Measurements from ENCODE around the gene SLC49A4.
A peak's percentile ranks its signal among the peaks of the same experiment; 100 is the strongest.

SLC49A4 gene

GRCh38 chr3:122859021-122859805, 64.3 kb downstream of the SLC49A4 start:
- DNase-seq (ENCODE audit: low spot score): no peak

GRCh38 chr3:122862381-122862780, 67.5 kb downstream of the SLC49A4 start:
- DNase-seq (ENCODE audit: low spot score): no peak

- DNase-seq (ENCODE audit: low spot score): no peak
Measured at GRCh38 chr3:122864498-122864897, 69.6 kb downstream of the SLC49A4 start.

- no peak for DNase-seq (ENCODE audit: low spot score)
Measured at GRCh38 chr3:122868322-122868721, 73.5 kb downstream of the SLC49A4 start.

GRCh38 chr3:122873741-122874515, 79.1 kb downstream of the SLC49A4 start:
- DNase-seq (ENCODE audit: low spot score): peak; percentile 79

- no peak for DNase-seq (ENCODE audit: low spot score)
Measured at GRCh38 chr3:122875547-122876127, 80.8 kb downstream of the SLC49A4 start.

- no peak for DNase-seq (ENCODE audit: low spot score)
Measured at GRCh38 chr3:122880173-122880572, 85.3 kb downstream of the SLC49A4 start.

- DNase-seq (ENCODE audit: low spot score): no peak
Measured at GRCh38 chr3:122880624-122881023, 85.8 kb downstream of the SLC49A4 start.

GRCh38 chr3:122882361-122882947, 87.6 kb downstream of the SLC49A4 start:
- DNase-seq (ENCODE audit: low spot score): no peak

- DNase-seq (ENCODE audit: low spot score): no peak
Measured at GRCh38 chr3:122886251-122886650, 91.4 kb downstream of the SLC49A4 start.

- no peak for DNase-seq (ENCODE audit: low spot score)
Measured at GRCh38 chr3:122886946-122887345, 92.1 kb downstream of the SLC49A4 start.

- DNase-seq (ENCODE audit: low spot score): no peak
Measured at GRCh38 chr3:122890077-122890719, 95.3 kb downstream of the SLC49A4 start.

GRCh38 chr3:122890720-122891220, 95.9 kb downstream of the SLC49A4 start:
- DNase-seq (ENCODE audit: low spot score): no peak

GRCh38 chr3:122892118-122892960, 97.5 kb downstream of the SLC49A4 start:
- no peak for DNase-seq (ENCODE audit: low spot score)

GRCh38 chr3:122893282-122893681, 98.4 kb downstream of the SLC49A4 start:
- DNase-seq (ENCODE audit: low spot score): no peak

- DNase-seq (ENCODE audit: low spot score): no peak
Measured at GRCh38 chr3:122893754-122894668, 99.1 kb downstream of the SLC49A4 start.

- no peak for DNase-seq (ENCODE audit: low spot score)
Measured at GRCh38 chr3:122898298-122898697, 103.4 kb downstream of the SLC49A4 start.

- no peak for DNase-seq (ENCODE audit: low spot score)
Measured at GRCh38 chr3:122902326-122902725, 107.5 kb downstream of the SLC49A4 start.

GRCh38 chr3:122903171-122903570, 108.3 kb downstream of the SLC49A4 start:
- DNase-seq (ENCODE audit: low spot score): no peak

GRCh38 chr3:122907471-122907870, 112.6 kb downstream of the SLC49A4 start:
- DNase-seq (ENCODE audit: low spot score): no peak
